ACC112 (cell line): ENCODE measurements around the gene MRPS7.

Experiments used
- H2AFZ ChIP-seq: fragments of 200-600 bp; sonication (generic); one replicate; pipeline ENCODE4 v1.6.0; 2017; ENCODE audit warnings: antibody characterized with exemption, low read length; ENCODE audit not compliant: unreplicated experiment
- H3K27ac ChIP-seq: fragments of 200-600 bp; sonication (generic); 2 replicates; pipeline ENCODE4 v1.5.1; 2014; ENCODE audit warnings: low read depth, mild to moderate bottlenecking, antibody characterized with exemption, low read length, moderate library complexity
- H3K27me3 ChIP-seq: fragments of 200-600 bp; sonication (generic); 2 replicates; pipeline ENCODE4 v1.6.1; 2014; ENCODE audit warnings: mild to moderate bottlenecking, antibody characterized with exemption, low read length, moderate library complexity, mixed read lengths; ENCODE audit not compliant: insufficient read depth
- H3K36me3 ChIP-seq: fragments of 200-600 bp; sonication (generic); 2 replicates; pipeline ENCODE4 v1.6.1; 2016; ENCODE audit warnings: mild to moderate bottlenecking, antibody characterized with exemption, low read length, moderate library complexity, mixed read lengths; ENCODE audit not compliant: insufficient read depth
- H3K4me1 ChIP-seq: fragments of 200-600 bp; sonication (generic); one replicate; pipeline ENCODE4 v1.6.1; 2016; ENCODE audit warnings: low read length, mixed read lengths; ENCODE audit not compliant: insufficient read depth, unreplicated experiment, control insufficient read depth
- H3K4me3 ChIP-seq: fragments of 200-600 bp; sonication (generic); 2 replicates; pipeline ENCODE4 v1.5.1; 2014; ENCODE audit warnings: mild to moderate bottlenecking, low read depth, low read length
- H3K79me2 ChIP-seq: fragments of 200-600 bp; sonication (generic); one replicate; pipeline ENCODE4 v1.6.0; 2016; ENCODE audit warnings: low read length; ENCODE audit not compliant: control insufficient read depth, unreplicated experiment, insufficient read depth

The MRPS7 gene

DNA sequence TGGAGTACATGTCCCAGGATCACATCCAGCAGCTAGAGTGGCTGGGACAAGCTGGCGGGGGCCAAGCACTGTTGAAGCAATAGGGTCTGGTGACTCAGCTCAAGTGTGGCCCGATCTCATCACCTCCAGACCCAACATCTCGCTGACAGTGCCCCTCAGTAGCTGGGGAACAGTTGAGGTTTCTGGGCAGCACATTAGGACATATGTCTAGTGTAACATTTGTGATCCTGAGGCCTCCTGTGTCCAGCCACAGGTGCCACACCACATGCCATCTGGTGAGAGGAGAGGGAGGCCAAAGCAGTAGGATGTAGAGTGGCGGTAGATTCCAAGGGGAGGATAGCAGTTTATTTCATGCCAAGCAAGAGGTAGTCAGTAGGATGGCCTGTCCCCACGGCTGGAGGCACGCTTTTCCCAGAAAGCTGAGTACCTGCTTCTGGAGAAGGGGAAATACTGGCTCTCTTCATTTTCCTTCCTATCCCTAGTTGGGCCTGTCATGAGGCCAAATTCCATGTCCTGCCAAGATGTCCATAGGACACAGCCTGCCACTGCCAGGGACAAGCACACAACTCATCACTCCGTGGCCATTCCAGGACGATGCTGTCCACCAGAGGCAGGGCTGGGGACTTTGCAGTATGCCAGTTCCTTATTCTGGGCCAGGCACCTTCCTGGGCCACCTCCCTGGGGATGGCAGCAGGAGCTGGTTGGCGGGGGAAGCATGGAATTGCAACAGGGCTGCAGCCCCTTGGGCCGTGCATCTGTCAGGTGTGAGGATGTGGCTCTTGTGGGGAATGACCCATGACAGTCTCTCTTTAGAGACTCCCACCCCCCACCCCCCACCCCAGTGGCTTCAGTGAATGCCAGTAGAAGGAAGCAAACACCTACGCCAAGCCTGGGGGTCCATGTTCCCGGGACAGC lies 24.3 kb upstream of the MRPS7 start:
- no peak overlapping the region for H3K27ac ChIP-seq
- no peaks in the 10 kb centered on the region for H3K27me3 ChIP-seq
- H3K4me1 ChIP-seq = peaks cover 23% of the 10 kb centered on the region
- no peaks in the 10 kb centered on the region for H3K79me2 ChIP-seq
- no peak overlapping the region for H2AFZ ChIP-seq
- peaks cover 33% of the 10 kb centered on the region; the same call in 1 of the 2 replicates for H3K36me3 ChIP-seq
- H3K4me3 ChIP-seq = no peak overlapping the region

GRCh38 chr17:75238020-75238580 lies 23.6 kb upstream of the MRPS7 start:
- Histone ChIP-seq H3K4me1 (peaks cover 26% of the 10 kb centered on the region), H2AFZ (no peak overlapping the region), H3K79me2 (no peaks in the 10 kb centered on the region), H3K4me3 (no peak overlapping the region), H3K27ac (no peak overlapping the region), H3K27me3 (no peaks in the 10 kb centered on the region), H3K36me3 (peaks cover 30% of the 10 kb centered on the region; the same call in 1 of the 2 replicates)

- Histone ChIP-seq H3K4me3 (no peak overlapping the region), H3K36me3 (peaks cover 33% of the 10 kb centered on the region; the same call in 1 of the 2 replicates), H2AFZ (no peak overlapping the region), H3K4me1 (peaks cover 26% of the 10 kb centered on the region), H3K79me2 (no peaks in the 10 kb centered on the region), H3K27me3 (no peaks in the 10 kb centered on the region), H3K27ac (no peak overlapping the region)
Observed at GRCh38 chr17:75238684-75239191, 22.9 kb upstream of the MRPS7 start.

DNA sequence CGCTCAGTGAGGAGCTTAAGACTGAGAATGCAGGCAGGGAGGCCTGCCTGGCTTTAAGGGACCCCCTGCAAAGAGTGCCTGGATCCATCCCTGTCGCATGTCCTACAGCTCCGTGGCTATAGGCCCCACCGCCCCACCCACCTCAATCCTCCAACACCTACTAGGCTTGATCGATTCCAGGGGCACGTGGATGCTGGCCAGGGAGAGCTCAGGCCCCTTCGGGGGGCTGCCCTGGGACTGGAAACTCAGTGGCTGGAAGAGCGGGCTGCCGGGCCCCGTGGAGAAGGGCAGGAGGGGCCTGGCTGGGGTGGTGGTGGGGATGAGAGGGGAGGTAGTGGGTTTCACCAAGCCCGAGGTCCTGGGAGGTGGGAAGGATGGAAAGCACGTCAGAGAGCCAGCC lies 22.5 kb upstream of the MRPS7 start:
- H3K36me3 ChIP-seq = peaks cover 33% of the 10 kb centered on the region; the same call in 1 of the 2 replicates
- H3K79me2 ChIP-seq = no peaks in the 10 kb centered on the region
- H3K4me1 ChIP-seq = peaks cover 26% of the 10 kb centered on the region
- no peaks in the 10 kb centered on the region for H3K27me3 ChIP-seq
- no peak overlapping the region for H2AFZ ChIP-seq
- H3K27ac ChIP-seq = no peak overlapping the region
- H3K4me3 ChIP-seq = no peak overlapping the region

DNA sequence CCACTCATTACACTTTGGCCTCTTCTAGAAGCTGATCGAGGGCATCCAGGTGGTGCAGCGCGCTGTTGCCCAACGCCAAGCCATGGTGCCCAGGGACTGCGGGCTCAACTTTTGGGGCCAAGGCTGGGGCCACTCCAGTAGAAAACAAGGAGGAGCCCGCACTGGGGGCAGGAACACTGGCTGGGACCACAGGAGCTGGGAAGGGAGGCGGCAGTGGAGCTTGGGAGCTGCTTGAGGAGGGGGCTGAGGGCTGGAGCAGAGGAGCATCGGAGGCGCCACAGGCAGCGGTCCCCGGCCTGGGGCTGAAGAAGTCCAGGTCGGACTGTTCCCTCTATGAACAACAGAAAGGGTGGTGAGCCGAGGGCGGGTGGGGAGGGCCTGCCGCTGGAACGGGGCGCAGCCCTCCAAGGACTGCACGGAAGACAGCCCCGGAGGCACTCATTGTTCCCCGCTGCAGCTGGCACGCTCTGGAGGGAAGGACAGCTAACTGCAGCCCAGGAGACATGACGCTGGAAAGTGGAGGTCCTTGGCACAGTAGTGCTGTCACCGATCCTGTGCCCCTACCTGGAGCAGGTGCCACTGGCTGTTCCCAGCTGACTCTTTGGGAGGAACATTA lies 21.8 kb upstream of the MRPS7 start:
- no peaks in the 10 kb centered on the region for H3K27me3 ChIP-seq
- peaks cover 29% of the 10 kb centered on the region; the same call in 1 of the 2 replicates for H3K36me3 ChIP-seq
- no peak overlapping the region for H2AFZ ChIP-seq
- no peak overlapping the region for H3K27ac ChIP-seq
- H3K4me1 ChIP-seq = peaks cover 26% of the 10 kb centered on the region
- H3K79me2 ChIP-seq = no peaks in the 10 kb centered on the region
- no peak overlapping the region for H3K4me3 ChIP-seq

GRCh38 chr17:75240394-75241142 lies 21.1 kb upstream of the MRPS7 start:
- Histone ChIP-seq H3K4me1 (peaks cover 26% of the 10 kb centered on the region), H3K79me2 (no peaks in the 10 kb centered on the region), H2AFZ (no peak overlapping the region), H3K27ac (peak overlapping the region; percentile 90; the same call in 1 of the 2 replicates), H3K27me3 (no peaks in the 10 kb centered on the region), H3K36me3 (peaks cover 25% of the 10 kb centered on the region; the same call in 1 of the 2 replicates), H3K4me3 (no peak overlapping the region)

GRCh38 chr17:75241143-75241430 lies 20.6 kb upstream of the MRPS7 start:
- Histone ChIP-seq H3K27ac (peak overlapping the region; percentile 90), H3K27me3 (no peaks in the 10 kb centered on the region), H2AFZ (no peak overlapping the region), H3K4me1 (peaks cover 26% of the 10 kb centered on the region), H3K79me2 (no peaks in the 10 kb centered on the region), H3K36me3 (peaks cover 24% of the 10 kb centered on the region; the same call in 1 of the 2 replicates), H3K4me3 (peak overlapping the region; percentile 32; the same call in 1 of the 2 replicates)

DNA sequence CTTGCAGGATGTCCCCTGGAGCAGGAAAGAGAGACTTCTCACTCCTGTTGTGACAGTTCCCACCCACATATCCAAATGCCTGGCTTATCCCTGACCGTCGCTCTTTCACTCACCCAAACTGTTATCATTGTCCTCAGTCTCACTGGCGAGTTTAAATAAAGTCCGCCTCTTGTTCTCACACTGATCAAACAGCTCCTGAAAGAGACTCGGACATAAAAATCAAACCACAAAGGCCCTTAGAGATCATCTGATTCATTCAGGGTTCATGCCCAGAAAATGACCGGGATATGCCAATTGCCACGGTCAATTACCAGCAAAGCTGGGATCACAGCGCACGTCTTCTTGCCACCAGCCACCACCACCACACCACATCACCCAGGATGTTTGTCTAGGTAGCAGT lies 20.2 kb upstream of the MRPS7 start:
- Histone ChIP-seq H3K79me2 (peaks cover under 1% of the 10 kb centered on the region), H3K27me3 (no peaks in the 10 kb centered on the region), H3K36me3 (peaks cover 24% of the 10 kb centered on the region; the same call in 1 of the 2 replicates), H3K27ac (peak overlapping the region; percentile 90), H2AFZ (no peak overlapping the region), H3K4me3 (peak overlapping the region; percentile 32; the same call in 1 of the 2 replicates), H3K4me1 (peaks cover 26% of the 10 kb centered on the region)

DNA sequence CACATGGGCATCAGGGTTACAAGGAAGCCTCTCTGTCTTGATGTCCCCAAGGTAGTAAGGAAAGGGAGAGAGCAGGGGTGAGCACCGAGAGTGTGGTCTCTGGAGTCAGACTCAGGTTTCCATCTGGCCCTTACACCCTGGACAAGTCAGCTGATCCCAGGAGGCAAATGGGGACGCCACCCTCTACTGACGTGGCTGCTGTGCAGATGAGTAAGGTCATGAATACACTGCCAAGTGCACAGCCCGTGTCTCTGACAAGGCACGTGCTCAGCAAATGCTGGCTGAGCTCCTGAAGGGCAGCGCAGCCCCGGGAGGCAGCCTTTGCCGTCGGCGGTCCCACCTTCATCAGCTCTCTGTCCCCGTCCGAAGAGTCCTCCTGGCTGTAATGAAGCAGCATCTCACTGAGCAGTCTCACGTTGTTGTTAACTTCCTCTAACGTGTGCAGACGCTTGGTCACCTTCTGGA lies 19.7 kb upstream of the MRPS7 start:
- Histone ChIP-seq H3K27me3 (no peaks in the 10 kb centered on the region), H3K4me1 (peaks cover 26% of the 10 kb centered on the region), H3K79me2 (peaks cover 3% of the 10 kb centered on the region), H3K4me3 (peak overlapping the region; percentile 32; the same call in 1 of the 2 replicates), H2AFZ (no peak overlapping the region), H3K36me3 (peaks cover 24% of the 10 kb centered on the region; the same call in 1 of the 2 replicates), H3K27ac (peak overlapping the region; percentile 90)
